NCI-H460 (cell line): ENCODE measurements around the gene RIMBP3B. TPM values are rescaled to one million over a fixed set of nuclear protein-coding genes. Genes with fewer than 3 reads are reported as not detected.
"Not testable (repeated sequence)": the region's sequence is repeated elsewhere in the genome, so short reads cannot be mapped to it uniquely, and the experiment has no call there.

ENCODE experiments used
- DNase-seq: peaks from one replicate; pipeline ENCODE4 v3.0.0-alpha.2; 2016; ENCODE audit warnings: low read depth; ENCODE audit errors: extremely low read depth
- small RNA-seq, 2 experiments: library from RNA; depleted of rRNA; stranded (forward); fragments of <200 nt; gene quantifications; one replicate each; pipeline ENCODE3, GENCODE V24; 2014
- total RNA-seq: library from RNA; depleted of rRNA; stranded (reverse); fragments of >200 nt; shearing (Covaris generic); gene quantifications from 2 replicates; pipeline ENCODE4 v1.2.3, GENCODE V29; 2014; rRNA removed

The RIMBP3B gene
- total RNA-seq, 1 experiment from 2014 or later = 0.27 TPM

GRCh38 chr22:21417227-21417746 lies 33.7 kb downstream of the RIMBP3B start, which contains the start of gene HIC2:
Gene HIC2 (plus strand): TSS chr22:21417371. CDS start chr22:21442832, 25,461 bp downstream.
- DNase-seq = not testable (repeated sequence)

- not testable (repeated sequence) for DNase-seq
Observed at GRCh38 chr22:21417853-21418252, 34.3 kb downstream of the RIMBP3B start.

- DNase-seq = not testable (repeated sequence)
Observed at GRCh38 chr22:21418974-21419638, 35.6 kb downstream of the RIMBP3B start.

GRCh38 chr22:21420180-21420763 lies 36.7 kb downstream of the RIMBP3B start:
- not testable (repeated sequence) for DNase-seq

GRCh38 chr22:21424084-21424709 lies 40.6 kb downstream of the RIMBP3B start:
- not testable (repeated sequence) for DNase-seq

- not testable (repeated sequence) for DNase-seq
Observed at GRCh38 chr22:21434378-21435233, 51.1 kb downstream of the RIMBP3B start.

GRCh38 chr22:21435998-21436810 lies 52.7 kb downstream of the RIMBP3B start:
- not testable (repeated sequence) for DNase-seq

- DNase-seq = not testable (repeated sequence)
Observed at GRCh38 chr22:21438013-21438412, 54.5 kb downstream of the RIMBP3B start.

Small RNA genes within 50 kb of the gene (small RNA-seq; reads per million reads assigned to genes)
- gene RF00492 = 0 reads per million in 2 experiments
- gene RN7SKP63 = 0 reads per million in 2 experiments

Other genes starting within 250 kb of the RIMBP3B start
- gene HIC2, start 33.6 kb downstream of the RIMBP3B start, total RNA-seq = 1.7 and 1.9 TPM in 2 replicates
- 0.37 and 2.4 TPM in 2 replicates for gene TMEM191C, start 83.6 kb downstream of the RIMBP3B start, total RNA-seq
- 0.42 and 0.81 TPM in 2 replicates for gene RIMBP3C, start 167.7 kb downstream of the RIMBP3B start, total RNA-seq
- gene UBE2L3, start 184.0 kb downstream of the RIMBP3B start, total RNA-seq = 62.5 and 62.8 TPM in 2 replicates
- 61.2 and 73.5 TPM in 2 replicates for gene YDJC, start 246.3 kb downstream of the RIMBP3B start, total RNA-seq
- not detected in 2 replicates for gene CCDC116, start 249.0 kb downstream of the RIMBP3B start, total RNA-seq